CD4-positive, alpha-beta T cell treated with Interleukin-12 subunit alpha and Interleukin-12 subunit beta, for 1 hour (primary cell): Measurements from ENCODE around the gene KRCC1.
"Not testable (repeated sequence)": the region's sequence is repeated elsewhere in the genome, so short reads cannot be mapped to it uniquely, and the experiment has no call there.

ENCODE experiments used
- DNase-seq: peaks from one replicate; pipeline ENCODE4 v3.0.0-alpha.2; 2020

The KRCC1 gene

GRCh38 chr2:87994304-87994850 is 61.2 kb downstream of the KRCC1 start:
- DNase-seq = not testable (repeated sequence)

DNA sequence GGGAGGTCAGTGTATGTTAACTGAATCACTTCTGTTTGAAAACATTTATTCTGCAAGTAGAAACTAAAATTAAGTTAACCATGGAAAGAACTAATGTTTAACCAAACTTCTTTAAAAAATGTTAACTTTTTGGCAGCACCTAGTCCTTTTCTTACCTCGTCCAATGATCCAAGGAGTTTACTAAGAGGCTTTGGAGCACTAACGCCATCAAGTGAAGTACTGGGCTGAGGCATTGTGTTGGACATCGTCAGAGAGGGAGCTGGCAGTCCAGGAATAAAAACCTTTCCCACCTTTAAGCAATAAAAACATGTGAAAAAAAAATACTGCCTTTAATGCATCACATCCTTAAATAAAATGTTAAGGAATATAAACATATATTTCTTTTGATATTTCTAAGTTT is 63.0 kb downstream of the KRCC1 start:
- not testable (repeated sequence) for DNase-seq

- DNase-seq = not testable (repeated sequence)
Measured at GRCh38 chr2:87987473-87987872, 68.1 kb downstream of the KRCC1 start.

- DNase-seq = not testable (repeated sequence)
Measured at GRCh38 chr2:87985902-87986301, 69.7 kb downstream of the KRCC1 start.

DNA sequence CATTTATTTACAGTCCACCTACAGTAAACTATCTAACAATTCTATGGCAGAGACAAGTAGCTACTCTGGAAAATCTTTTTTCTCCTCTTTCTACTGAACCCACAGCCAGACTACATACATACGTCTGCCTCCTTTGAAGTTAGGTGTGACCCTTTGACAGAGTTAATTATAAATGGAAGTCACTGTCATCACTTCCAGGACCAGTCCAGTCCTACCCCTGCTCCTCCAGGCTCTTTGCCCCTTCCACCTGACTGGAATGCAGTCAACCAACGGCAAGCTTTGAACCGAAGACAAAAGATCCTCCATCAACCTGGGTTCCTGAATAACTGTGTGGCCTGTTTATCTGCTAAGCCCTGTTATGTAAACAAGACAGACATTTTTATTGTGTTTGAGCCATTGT is 74.4 kb downstream of the KRCC1 start:
- not testable (repeated sequence) for DNase-seq
